Esophagus squamous epithelium (tissue), 5 donors: Measurements from ENCODE around the gene SRGAP1. TPM values are rescaled to one million over a fixed set of nuclear protein-coding genes. Genes with fewer than 3 reads are reported as not detected.

Experiments used
- DNase-seq: peaks from one replicate; lab custom pipeline; 2025; lab: John Stamatoyannopoulos, UW
- H3K27ac ChIP-seq, 4 donors: fragments of 200-600 bp; sonication (generic); one replicate each; pipeline ENCODE4 v1.5.1; 2016 to 2019; ENCODE audit warnings: mild to moderate bottlenecking in 1 of 4
- H3K27me3 ChIP-seq, 4 donors: fragments of 200-600 bp; sonication (generic); 1 replicate in 3 of 4; 2 replicates in 1 of 4; pipeline versions ENCODE4 v1.5.1 to v1.6.0; 2017 to 2021; ENCODE audit warnings: antibody characterized with exemption in 1 of 4
- H3K36me3 ChIP-seq, 3 donors: fragments of 200-600 bp; sonication (generic); one replicate each; pipeline ENCODE4 v1.5.1; 2016 to 2019
- H3K4me1 ChIP-seq, 3 donors: fragments of 200-600 bp; sonication (generic); one replicate each; pipeline ENCODE4 v1.5.1; 2017 to 2019
- H3K4me3 ChIP-seq, 4 donors: fragments of 200-600 bp; sonication (generic); 1 replicate in 3 of 4; 2 replicates in 1 of 4; pipeline ENCODE4 v1.5.1; 2016 to 2019; ENCODE audit warnings: mild to moderate bottlenecking in 2 of 4, moderate library complexity in 1 of 4
- H3K9me3 ChIP-seq, 3 donors: fragments of 200-600 bp; sonication (generic); one replicate each; pipeline ENCODE4 v1.5.1; 2016 to 2019
- POLR2A ChIP-seq, 4 donors: fragments of 450-650 bp; IDR thresholded peaks; one replicate each; pipeline ENCODE4 v1.6.1; 2017; ENCODE audit warnings: antibody characterized with exemption in 4 of 4, mild to moderate bottlenecking in 4 of 4, moderate library complexity in 3 of 4
- WGBS, 2 donors: methylation state at CpG; one replicate each; pipeline ENCODE4 v1.1.5; 2018; 5-methylcytosine and 5-hydroxymethylcytosine counted together
- intact Hi-C: fragments of 100-400 bp; cut with DNase I; formaldehyde crosslinking; loops from one replicate; pipeline ENCODE4 v1.15.0; 2022
- total RNA-seq, 4 donors: library from RNA; depleted of rRNA; stranded (reverse); fragments of >200 nt; gene quantifications; one replicate each; pipeline ENCODE4 v1.1.0, GENCODE V29; 2016
- TF ChIP-seq, protein P1 (sequence below), 6 experiments: fragments of 450-650 bp in 4 of 6; fragments of 200-600 bp in 2 of 6; sonication (generic) in 2 of 6; IDR thresholded peaks; one replicate each; pipeline ENCODE4 v1.5.1; 2016 to 2019; ENCODE audit warnings: antibody characterized with exemption in 6 of 6, mild to moderate bottlenecking in 4 of 6, moderate library complexity in 4 of 6
- donor health status: DM: yes; HTN: yes; CAD: no.

The SRGAP1 gene
- total RNA-seq, 4 donors from 2014 or later, result 2.0 to 5.3 (median 3.6) TPM

DNA sequence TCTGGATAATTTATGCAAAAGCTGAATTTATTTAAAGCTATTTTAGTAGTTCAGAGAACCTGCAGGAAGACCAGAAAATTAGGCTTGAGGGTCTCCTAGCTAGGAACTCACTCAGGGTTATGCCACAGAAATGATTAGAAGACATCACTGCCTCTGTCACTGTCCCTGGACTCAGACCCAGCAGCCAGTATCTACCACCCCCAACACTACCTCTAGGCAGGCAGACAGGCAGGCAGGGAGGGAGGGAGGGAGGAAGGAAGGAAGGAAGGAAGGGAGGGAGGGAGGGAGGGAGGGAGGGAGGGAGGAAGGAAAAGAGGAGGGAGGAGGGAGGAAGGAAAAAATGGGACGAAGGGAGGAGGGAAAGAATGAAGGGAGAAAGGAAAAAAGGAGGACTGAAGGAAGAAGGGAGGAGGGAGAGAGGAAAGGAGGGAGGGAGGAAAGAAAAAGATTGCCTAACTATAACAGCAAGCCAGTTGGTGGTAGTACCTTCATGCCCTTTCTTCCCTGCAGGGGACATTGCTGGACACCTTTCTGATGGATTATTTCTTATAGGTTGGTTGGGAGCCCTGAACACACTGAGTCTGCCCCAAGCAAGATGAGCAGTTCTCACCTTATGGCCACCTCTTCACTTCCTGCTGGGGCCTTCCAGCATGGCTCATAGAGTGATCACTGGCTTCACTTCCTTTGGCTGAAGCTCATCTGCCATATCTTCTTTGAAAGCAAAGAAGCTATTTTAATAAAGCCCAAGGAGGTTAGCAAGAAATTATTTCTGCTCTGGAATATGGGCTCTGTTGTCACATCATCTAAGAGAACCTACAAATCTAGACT is 327.9 kb downstream of the SRGAP1 start:
- no peaks in the 10 kb centered on the region for H3K9me3 ChIP-seq
- no peaks in the 10 kb centered on the region for H3K36me3 ChIP-seq
- intact Hi-C loops, result no loop called here
- no peak overlapping the region for H3K4me3 ChIP-seq
- TF ChIP-seq, protein P1, sequence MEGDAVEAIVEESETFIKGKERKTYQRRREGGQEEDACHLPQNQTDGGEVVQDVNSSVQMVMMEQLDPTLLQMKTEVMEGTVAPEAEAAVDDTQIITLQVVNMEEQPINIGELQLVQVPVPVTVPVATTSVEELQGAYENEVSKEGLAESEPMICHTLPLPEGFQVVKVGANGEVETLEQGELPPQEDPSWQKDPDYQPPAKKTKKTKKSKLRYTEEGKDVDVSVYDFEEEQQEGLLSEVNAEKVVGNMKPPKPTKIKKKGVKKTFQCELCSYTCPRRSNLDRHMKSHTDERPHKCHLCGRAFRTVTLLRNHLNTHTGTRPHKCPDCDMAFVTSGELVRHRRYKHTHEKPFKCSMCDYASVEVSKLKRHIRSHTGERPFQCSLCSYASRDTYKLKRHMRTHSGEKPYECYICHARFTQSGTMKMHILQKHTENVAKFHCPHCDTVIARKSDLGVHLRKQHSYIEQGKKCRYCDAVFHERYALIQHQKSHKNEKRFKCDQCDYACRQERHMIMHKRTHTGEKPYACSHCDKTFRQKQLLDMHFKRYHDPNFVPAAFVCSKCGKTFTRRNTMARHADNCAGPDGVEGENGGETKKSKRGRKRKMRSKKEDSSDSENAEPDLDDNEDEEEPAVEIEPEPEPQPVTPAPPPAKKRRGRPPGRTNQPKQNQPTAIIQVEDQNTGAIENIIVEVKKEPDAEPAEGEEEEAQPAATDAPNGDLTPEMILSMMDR (IDR thresholded peaks at IDR 0.05), result no peak
- TF ChIP-seq POLR2A (IDR thresholded peaks at IDR 0.05), result no peak
- no peaks in the 10 kb centered on the region for H3K27me3 ChIP-seq
- H3K27ac ChIP-seq, result no peak overlapping the region
- WGBS, 2 donors, result 42 to 60% methylated on average over 1 of the region's 1 CpG
- peaks cover 0 to 7% (median 0%) of the 10 kb centered on the region in 3 donors for H3K4me1 ChIP-seq
- no peak for DNase-seq

DNA sequence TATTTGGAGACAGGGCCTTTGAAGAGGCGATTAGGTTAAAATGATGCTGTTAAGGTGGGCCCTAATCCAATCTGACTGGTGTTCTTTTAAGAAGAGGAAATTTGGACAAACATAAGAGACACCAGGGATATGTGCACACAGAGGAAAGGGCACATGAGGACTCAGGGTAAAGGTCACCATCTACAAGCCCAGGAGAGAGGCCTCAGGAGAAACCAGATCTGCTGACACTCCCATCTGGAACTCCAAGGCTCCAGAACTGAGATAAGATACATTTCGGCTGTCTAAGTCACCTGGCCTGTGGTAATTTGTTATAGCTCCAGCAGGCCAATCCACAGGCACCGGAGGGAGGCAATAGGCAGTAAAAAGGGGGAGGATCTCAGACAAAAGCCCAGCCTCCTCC is 329.0 kb downstream of the SRGAP1 start:
- TF ChIP-seq, protein P1 (IDR thresholded peaks at IDR 0.05), result no peak
- TF ChIP-seq POLR2A (IDR thresholded peaks at IDR 0.05), result no peak
- Histone ChIP-seq H3K4me3 (no peak overlapping the region), H3K36me3 (no peaks in the 10 kb centered on the region), H3K27ac (no peak overlapping the region), H3K4me1 (peaks cover 0 to 7% (median 0%) of the 10 kb centered on the region in 3 donors), H3K27me3 (no peaks in the 10 kb centered on the region), H3K9me3 (no peaks in the 10 kb centered on the region)
- no peak for DNase-seq
- intact Hi-C loops, result no loop called here
- WGBS, 2 donors, result 85 to 88% methylated on average over 3 of the region's 3 CpGs

DNA sequence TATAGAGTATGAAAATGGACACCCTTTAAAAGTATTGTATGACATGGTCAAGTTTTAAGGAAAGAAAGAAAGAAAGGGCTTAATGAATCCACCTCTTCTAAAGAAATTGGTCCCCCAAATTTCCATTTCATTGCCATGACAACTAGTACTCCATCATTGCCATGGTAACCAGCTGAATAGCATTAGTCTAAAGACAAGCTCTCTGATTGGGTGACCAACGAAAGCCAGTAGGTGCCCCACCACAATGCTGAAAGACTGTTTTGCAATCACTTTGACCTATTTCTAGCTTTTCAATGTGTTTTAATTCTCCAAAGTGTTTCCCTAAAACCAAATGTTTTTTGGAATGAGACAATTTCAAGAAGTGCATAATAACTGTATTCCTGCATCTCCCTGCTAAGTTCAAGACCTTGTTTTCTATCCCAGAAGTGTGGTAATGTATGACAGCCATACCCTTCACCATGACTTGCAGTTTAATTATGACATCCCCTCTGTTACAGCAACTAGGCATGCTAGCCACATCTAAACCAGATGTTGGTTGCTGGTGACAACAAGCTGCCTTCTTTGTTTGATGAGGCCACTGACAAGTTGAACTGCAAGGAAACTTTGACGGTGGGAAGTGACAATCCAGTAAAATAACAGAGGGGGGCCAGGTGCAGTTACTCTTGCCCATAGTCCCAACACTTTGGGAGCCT is 330.9 kb downstream of the SRGAP1 start:
- no peaks in the 10 kb centered on the region for H3K9me3 ChIP-seq
- peaks cover 0 to under 1% (median under 1%) of the 10 kb centered on the region in 3 donors for H3K4me1 ChIP-seq
- WGBS, 2 donors, result 83% methylated on average over 1 to 2 of the region's 2 CpGs
- no peak for TF ChIP-seq POLR2A (IDR thresholded peaks at IDR 0.05)
- TF ChIP-seq, protein P1 (IDR thresholded peaks at IDR 0.05), result no peak
- no peak for DNase-seq
- H3K4me3 ChIP-seq, result no peak overlapping the region
- no peak overlapping the region for H3K27ac ChIP-seq
- H3K36me3 ChIP-seq, result no peaks in the 10 kb centered on the region
- no peaks in the 10 kb centered on the region for H3K27me3 ChIP-seq
- intact Hi-C loops, result no loop called here

DNA sequence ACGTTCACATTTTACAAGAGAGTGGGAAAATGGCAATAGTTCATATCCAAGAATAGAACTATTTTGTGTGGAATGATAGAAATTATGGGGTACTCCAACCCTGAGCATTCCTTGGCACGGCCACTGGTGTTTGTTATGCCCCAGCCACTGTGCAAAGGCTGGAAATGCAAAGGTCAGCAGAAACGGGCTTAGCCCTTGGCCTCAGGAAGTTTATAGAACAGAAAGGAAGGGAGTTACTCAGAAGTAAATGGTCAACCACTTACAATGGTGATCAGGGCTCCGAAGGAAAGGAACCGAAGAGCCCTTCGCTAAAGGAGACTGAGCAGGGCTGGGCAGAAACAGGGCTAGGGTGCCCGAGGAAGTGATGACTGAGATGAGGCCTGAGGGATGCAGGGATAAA is 332.5 kb downstream of the SRGAP1 start:
- no peak for TF ChIP-seq POLR2A (IDR thresholded peaks at IDR 0.05)
- TF ChIP-seq, protein P1 (IDR thresholded peaks at IDR 0.05), result no peak

DNA sequence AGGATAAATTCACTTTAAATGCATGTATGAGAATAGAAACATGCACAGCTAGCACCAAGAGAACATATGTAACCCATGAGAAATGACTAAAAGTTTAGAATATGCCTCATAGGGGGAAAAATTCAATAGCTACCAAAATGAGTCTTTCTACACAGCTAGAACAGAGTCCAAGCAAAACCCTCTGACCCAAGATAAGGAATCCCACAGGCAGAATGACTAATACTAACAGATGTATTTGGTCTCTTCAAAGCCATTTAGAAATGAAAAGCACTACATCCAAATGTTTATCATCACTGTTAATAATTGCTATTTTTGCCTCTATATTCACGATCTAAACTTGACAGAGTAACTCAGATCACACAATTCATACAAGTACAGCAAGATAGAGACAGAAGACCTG is 333.6 kb downstream of the SRGAP1 start:
- H3K27me3 ChIP-seq, result no peaks in the 10 kb centered on the region
- WGBS, 2 donors, result 43 to 50% methylated on average over 1 of the region's 1 CpG
- H3K9me3 ChIP-seq, result no peaks in the 10 kb centered on the region
- DNase-seq, result no peak
- intact Hi-C loops, result no loop called here
- H3K4me3 ChIP-seq, result no peak overlapping the region
- H3K36me3 ChIP-seq, result no peaks in the 10 kb centered on the region
- H3K27ac ChIP-seq, result no peak overlapping the region
- no peak for TF ChIP-seq POLR2A (IDR thresholded peaks at IDR 0.05)
- TF ChIP-seq, protein P1 (IDR thresholded peaks at IDR 0.05), result no peak
- peaks cover 4 to 21% (median 10%) of the 10 kb centered on the region in 3 donors for H3K4me1 ChIP-seq

More for the DNA sequence above, 332.5 kb downstream of the SRGAP1 start:
- H3K27me3 ChIP-seq, result no peaks in the 10 kb centered on the region
- no peak overlapping the region for H3K27ac ChIP-seq
- no peaks in the 10 kb centered on the region for H3K36me3 ChIP-seq
- intact Hi-C loops, result no loop called here
- DNase-seq, result no peak
- H3K4me1 ChIP-seq, result peaks cover 4 to 17% (median 10%) of the 10 kb centered on the region in 3 donors
- no peaks in the 10 kb centered on the region for H3K9me3 ChIP-seq
- H3K4me3 ChIP-seq, result no peak overlapping the region
- 63 to 76% methylated on average over 7 of the region's 7 CpGs for WGBS, 2 donors
